AG09319 (cell line): ENCODE measurements around the gene FBXL17.

Experiments
- DNase-seq: peaks from one replicate; pipeline ENCODE4 v3.0.0-alpha.2; 2010; ENCODE audit warnings: low read depth; ENCODE audit errors: extremely low read depth
- TF ChIP-seq, protein P1 (sequence below): IDR thresholded peaks from 2 replicates; pipeline ENCODE4 v1.5.1; 2011; ENCODE audit warnings: low read depth, mild to moderate bottlenecking, inconsistent platforms, low read length, moderate library complexity

The FBXL17 gene

DNA sequence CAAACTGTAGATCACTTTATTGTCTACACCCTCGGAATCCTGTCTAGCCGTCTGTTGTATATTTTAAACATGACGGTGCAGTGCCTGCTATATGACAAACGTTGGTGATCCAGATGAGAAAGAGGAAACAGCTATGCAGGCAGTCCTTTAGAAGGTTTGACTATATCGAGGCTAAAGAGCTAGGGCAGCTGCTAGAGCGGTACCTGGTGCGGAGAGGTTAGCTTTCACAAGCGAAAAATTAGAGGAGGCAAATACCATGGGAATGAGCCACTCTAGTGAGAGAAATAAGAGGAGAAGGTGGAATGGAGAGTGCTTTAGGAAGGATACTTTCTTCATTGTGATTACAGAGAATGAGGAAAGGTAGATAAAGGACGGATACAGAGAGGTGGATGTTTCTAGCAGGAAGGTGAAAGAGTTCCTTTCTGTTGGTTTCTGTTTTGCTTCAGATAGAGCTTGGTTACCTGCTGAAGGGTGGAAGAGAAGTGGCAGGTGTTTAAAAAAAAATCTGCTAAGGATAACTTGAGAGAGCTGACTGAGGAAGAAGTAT, 959 bp upstream of the FBXL17 start:
- TF ChIP-seq, protein P1, sequence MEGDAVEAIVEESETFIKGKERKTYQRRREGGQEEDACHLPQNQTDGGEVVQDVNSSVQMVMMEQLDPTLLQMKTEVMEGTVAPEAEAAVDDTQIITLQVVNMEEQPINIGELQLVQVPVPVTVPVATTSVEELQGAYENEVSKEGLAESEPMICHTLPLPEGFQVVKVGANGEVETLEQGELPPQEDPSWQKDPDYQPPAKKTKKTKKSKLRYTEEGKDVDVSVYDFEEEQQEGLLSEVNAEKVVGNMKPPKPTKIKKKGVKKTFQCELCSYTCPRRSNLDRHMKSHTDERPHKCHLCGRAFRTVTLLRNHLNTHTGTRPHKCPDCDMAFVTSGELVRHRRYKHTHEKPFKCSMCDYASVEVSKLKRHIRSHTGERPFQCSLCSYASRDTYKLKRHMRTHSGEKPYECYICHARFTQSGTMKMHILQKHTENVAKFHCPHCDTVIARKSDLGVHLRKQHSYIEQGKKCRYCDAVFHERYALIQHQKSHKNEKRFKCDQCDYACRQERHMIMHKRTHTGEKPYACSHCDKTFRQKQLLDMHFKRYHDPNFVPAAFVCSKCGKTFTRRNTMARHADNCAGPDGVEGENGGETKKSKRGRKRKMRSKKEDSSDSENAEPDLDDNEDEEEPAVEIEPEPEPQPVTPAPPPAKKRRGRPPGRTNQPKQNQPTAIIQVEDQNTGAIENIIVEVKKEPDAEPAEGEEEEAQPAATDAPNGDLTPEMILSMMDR = no peak
- DNase-seq = no peak

DNA sequence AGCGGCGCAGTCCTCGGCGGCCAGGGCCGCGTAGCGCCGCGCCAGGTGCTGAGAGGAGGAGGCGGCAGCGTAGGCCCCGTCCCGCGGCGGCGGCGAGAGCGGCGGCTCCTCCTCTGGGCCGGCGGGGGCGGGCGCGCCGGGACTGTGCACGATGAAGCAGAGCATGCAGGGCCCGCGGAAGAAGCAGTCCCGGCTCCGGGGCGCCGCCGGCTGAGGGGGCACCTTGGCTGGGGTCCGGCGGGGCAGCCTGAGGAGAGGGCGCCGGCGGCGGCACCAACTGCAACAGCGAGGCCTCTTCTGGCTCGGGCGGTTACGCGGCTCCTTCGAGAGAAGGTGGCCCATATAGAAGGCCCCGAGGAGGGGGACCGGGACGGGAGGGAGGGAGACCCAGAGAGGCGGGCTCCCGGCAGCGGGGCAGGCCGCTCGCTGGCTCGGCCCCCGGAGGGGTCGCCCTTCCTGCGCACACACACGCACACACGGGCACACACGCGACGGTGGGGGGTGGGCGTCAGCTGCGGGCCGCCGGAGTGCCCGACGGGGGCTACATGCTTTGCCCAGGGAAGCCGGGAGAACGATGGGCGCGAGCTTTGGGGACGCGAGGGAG, 446 bp downstream of the FBXL17 start:
- DNase-seq = peak; percentile 16
- TF ChIP-seq, protein P1 = no peak

DNA sequence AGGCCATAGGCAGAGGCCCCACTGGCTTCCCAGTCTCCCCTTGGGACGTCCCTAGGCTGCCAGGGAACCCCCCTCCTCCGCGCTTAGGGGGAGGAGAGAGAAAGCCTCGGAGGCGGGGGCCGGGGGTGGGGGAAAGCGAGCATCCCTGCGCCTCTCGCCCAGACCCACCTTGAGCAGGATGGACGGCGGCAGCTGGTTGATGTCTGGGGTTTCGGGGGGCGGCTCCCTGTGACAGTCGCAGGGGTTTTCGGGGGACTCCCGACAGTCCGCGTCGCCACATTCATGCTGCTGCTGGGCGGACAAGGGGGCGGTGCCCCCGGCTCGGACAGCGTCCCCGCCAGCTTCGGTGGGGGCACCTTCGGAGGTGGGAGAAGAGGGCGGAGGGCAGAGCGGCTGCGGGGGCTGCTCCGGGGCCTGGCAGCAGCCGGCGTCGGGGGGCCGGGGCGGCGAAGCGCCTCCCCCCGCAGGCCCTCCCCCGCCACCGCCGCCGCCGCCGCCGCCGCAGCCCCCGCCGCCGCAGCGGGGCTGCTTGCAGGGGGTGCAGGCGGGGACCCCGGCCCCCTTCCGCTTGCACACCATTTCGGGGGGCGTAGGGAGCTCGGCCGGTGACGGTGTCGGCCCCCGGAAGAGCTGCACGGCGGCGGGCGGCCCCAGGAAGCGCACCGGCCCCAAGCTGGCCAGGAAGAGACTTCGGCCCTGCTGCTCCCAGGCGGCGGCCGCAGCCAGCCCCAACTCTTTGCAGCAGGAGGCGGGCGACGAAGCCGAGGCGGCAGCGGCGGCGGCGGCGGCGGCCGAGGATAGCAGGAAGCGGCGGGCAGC, 1.2 kb downstream of the FBXL17 start:
- TF ChIP-seq, protein P1 = no peak
- DNase-seq = no peak

DNA sequence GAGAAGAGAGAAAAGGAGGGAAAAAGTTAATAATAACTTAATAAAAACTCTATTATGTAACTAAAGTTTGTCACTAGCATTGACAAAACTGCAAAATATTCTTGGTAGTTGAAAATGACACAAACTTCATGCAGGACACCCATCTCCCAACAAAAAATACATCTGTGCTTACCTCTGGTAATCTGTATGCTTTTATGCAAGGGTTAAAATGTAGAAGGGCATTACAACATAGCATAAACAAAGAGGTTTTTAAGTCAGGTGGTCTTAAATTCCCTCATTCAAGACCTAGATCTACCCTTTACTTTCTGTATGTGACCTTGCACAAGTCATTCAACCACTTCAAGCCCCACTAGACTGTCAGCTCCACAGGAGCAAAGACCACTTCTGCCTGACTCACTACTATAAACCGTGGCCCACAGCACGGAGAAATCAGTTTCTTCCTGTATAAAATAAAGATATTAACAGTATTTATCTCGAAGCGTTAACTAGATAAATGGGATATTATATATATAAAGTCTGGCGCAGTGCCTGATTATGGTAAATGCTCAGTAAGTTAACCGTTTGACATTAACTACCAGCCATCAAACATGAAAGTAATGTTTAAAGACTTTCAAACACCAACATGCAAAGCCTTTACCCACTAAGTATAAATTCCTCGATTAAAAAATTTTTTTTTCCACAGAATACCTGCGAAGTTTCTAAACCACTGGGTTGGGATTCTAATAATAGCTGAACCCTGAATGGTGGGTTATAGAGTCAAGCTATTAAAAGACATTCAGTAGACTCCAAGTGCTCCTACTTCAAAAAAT, 2.0 kb downstream of the FBXL17 start:
- no peak for DNase-seq
- TF ChIP-seq, protein P1 = no peak

DNA sequence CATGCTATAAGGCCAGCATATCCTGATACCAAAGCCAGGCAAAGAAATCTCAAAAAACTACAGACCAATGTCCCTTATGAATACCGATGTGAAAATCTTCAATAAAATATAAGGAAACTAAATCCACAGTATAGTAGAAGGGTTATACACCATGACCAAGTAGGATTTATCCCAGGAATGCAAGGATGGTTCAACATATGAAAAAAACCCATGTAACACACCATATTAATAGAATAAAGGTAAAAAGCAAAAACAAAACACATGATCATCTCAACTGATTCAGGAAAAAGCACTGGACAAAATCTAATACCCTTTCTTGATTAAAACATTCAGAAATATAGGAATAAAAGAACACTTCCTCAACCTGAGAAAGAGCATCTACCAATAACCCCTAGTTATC, 6.1 kb downstream of the FBXL17 start:
- TF ChIP-seq, protein P1 = no peak
- DNase-seq = no peak

DNA sequence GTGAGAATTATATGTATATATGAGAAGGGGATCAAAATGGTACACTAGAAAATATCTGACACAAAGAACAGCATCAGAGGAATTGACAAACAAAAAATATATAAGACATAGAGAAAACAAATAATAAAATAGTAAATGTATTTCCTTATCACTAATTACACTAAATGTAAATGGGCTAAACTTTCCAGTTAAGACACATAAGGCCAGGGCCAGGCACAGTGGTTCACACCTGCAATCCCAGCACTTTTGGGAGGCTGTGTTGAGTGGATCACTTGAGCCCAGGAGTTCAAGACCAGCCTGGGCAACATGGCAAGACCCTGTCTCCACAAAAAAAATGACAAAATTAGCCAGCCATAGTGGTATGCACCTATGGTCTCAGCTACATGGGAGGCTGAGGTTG, 8.5 kb downstream of the FBXL17 start:
- DNase-seq = no peak
- TF ChIP-seq, protein P1 = no peak
